Keratinocyte (primary cell): ENCODE results near the gene DIPK2A.

Experiments used
- EZH2 ChIP-seq: IDR thresholded peaks from one replicate; pipeline ENCODE4 v1.6.1; 2012; ENCODE audit warnings: inconsistent platforms, mild to moderate bottlenecking, low read length, moderate library complexity
- TF ChIP-seq, protein P1 (sequence below), 3 experiments: IDR thresholded peaks in 1 of 3; conservative IDR thresholded peaks in 1 of 3; optimal IDR thresholded peaks in 1 of 3; 2 replicates in 2 of 3; 3 replicates in 1 of 3; pipeline versions ENCODE3 to v1.5.1; 2011; ENCODE audit warnings: low read length in 3 of 3, mild to moderate bottlenecking in 3 of 3, moderate library complexity in 2 of 3, control low read depth in 1 of 3, inconsistent platforms in 1 of 3; ENCODE audit not compliant: insufficient read depth in 2 of 3; ENCODE audit errors: extremely low read depth in 1 of 3

GRCh38 chr3:143979041-143979440 is 7.4 kb downstream of the DIPK2A start:
- no peak for TF ChIP-seq EZH2
- TF ChIP-seq, protein P1, sequence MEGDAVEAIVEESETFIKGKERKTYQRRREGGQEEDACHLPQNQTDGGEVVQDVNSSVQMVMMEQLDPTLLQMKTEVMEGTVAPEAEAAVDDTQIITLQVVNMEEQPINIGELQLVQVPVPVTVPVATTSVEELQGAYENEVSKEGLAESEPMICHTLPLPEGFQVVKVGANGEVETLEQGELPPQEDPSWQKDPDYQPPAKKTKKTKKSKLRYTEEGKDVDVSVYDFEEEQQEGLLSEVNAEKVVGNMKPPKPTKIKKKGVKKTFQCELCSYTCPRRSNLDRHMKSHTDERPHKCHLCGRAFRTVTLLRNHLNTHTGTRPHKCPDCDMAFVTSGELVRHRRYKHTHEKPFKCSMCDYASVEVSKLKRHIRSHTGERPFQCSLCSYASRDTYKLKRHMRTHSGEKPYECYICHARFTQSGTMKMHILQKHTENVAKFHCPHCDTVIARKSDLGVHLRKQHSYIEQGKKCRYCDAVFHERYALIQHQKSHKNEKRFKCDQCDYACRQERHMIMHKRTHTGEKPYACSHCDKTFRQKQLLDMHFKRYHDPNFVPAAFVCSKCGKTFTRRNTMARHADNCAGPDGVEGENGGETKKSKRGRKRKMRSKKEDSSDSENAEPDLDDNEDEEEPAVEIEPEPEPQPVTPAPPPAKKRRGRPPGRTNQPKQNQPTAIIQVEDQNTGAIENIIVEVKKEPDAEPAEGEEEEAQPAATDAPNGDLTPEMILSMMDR (optimal IDR thresholded peaks at IDR 0.05 in 1 of 3, IDR thresholded peaks at IDR 0.05 in 1 of 3, conservative IDR thresholded peaks at IDR 0.05 in 1 of 3; ENCODE audit: extremely low read depth in 1 of 3, insufficient read depth in 2 of 3, low read length in 3 of 3), result no peak
